ENCODE results near the gene AGAP1.

GRCh38 chr2:235763816-235764215 is 270.0 kb downstream of the AGAP1 start:
- TF ChIP-seq CTCF (IDR thresholded peaks at IDR 0.05 in 8 of 11, conservative IDR thresholded peaks at IDR 0.05 in 3 of 11) (no peak), POLR2A (IDR thresholded peaks at IDR 0.05) (no peak), POLR2AphosphoS5 (IDR thresholded peaks at IDR 0.05) (no peak)

All from spleen (tissue), 7 donors.